Measurements from ENCODE around the gene COL28A1.

Gene COL28A1

DNA sequence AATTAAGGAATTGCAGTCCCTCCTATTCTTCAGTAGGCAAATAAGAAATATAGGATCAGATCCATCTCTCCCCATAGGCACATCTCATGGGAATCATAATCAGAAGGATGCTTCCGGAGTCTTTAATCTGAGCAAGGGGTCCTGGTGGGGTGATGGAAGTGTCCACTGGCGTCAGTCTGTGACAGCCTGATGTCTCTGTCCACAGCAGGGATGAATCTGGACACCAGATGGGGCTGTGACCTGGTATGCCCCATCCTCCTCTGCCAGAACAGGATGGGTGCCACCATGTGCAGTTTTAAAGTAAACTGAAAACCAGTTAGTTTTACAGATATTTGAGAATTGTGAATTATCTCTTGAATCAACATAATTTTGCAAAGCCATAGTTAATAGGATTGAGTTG, 204.7 kb downstream of the COL28A1 start:
- no peak for DNase-seq (ENCODE audit: extremely low read depth, insufficient read length)
- TF ChIP-seq, protein P1, sequence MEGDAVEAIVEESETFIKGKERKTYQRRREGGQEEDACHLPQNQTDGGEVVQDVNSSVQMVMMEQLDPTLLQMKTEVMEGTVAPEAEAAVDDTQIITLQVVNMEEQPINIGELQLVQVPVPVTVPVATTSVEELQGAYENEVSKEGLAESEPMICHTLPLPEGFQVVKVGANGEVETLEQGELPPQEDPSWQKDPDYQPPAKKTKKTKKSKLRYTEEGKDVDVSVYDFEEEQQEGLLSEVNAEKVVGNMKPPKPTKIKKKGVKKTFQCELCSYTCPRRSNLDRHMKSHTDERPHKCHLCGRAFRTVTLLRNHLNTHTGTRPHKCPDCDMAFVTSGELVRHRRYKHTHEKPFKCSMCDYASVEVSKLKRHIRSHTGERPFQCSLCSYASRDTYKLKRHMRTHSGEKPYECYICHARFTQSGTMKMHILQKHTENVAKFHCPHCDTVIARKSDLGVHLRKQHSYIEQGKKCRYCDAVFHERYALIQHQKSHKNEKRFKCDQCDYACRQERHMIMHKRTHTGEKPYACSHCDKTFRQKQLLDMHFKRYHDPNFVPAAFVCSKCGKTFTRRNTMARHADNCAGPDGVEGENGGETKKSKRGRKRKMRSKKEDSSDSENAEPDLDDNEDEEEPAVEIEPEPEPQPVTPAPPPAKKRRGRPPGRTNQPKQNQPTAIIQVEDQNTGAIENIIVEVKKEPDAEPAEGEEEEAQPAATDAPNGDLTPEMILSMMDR (IDR thresholded peaks at IDR 0.05; ENCODE audit: insufficient read depth, low read length, poor library complexity, severe bottlenecking) = peak; percentile 20
- H3K36me3 ChIP-seq (ENCODE audit: control insufficient read depth, insufficient read depth, low read length) = no peaks in the 10 kb centered on the region
- H3K4me3 ChIP-seq (replicated peaks; ENCODE audit: low read depth, low read length) = no peak overlapping the region
- peaks cover 1% of the 10 kb centered on the region; the same call in 1 of the 2 replicates for H3K27me3 ChIP-seq (replicated peaks; ENCODE audit: control insufficient read depth, insufficient read depth, low read length)

DNA sequence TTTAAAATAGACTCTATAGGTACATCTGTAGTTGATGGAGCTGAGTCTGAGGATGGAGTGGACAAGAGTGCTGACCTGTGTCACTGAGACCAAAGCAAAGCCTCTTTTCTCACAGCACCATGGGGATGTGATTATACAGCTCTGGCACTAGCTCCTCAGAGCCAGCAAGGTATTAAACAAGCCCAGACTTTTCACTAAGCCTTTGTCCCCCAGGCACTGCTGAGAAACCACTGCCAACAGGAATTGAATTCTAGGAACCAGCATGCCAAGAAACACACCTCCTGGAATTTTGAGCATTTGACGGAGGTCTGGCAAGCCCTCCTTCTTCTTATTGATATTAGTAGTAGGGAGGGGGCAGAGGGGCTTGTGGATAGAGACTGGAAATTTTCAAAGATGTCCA, 206.3 kb downstream of the COL28A1 start:
- no peak for DNase-seq (ENCODE audit: extremely low read depth, insufficient read length)
- no peak overlapping the region for H3K4me3 ChIP-seq (replicated peaks; ENCODE audit: low read depth, low read length)
- no peaks in the 10 kb centered on the region for H3K36me3 ChIP-seq (ENCODE audit: control insufficient read depth, insufficient read depth, low read length)
- peaks cover 1% of the 10 kb centered on the region; the same call in 1 of the 2 replicates for H3K27me3 ChIP-seq (replicated peaks; ENCODE audit: control insufficient read depth, insufficient read depth, low read length)
- TF ChIP-seq, protein P1 (IDR thresholded peaks at IDR 0.05; ENCODE audit: insufficient read depth, low read length, poor library complexity, severe bottlenecking) = no peak

- TF ChIP-seq, protein P1 (IDR thresholded peaks at IDR 0.05; ENCODE audit: insufficient read depth, low read length, poor library complexity, severe bottlenecking) = no peak
- no peaks in the 10 kb centered on the region for H3K36me3 ChIP-seq (ENCODE audit: control insufficient read depth, insufficient read depth, low read length)
- no peak for DNase-seq (ENCODE audit: extremely low read depth, insufficient read length)
- peaks cover 1% of the 10 kb centered on the region; the same call in 1 of the 2 replicates for H3K27me3 ChIP-seq (replicated peaks; ENCODE audit: control insufficient read depth, insufficient read depth, low read length)
- no peak overlapping the region for H3K4me3 ChIP-seq (replicated peaks; ENCODE audit: low read depth, low read length)
These were observed 208.2 kb downstream of the COL28A1 start for GRCh38 chr7:7327423-7327822.

DNA sequence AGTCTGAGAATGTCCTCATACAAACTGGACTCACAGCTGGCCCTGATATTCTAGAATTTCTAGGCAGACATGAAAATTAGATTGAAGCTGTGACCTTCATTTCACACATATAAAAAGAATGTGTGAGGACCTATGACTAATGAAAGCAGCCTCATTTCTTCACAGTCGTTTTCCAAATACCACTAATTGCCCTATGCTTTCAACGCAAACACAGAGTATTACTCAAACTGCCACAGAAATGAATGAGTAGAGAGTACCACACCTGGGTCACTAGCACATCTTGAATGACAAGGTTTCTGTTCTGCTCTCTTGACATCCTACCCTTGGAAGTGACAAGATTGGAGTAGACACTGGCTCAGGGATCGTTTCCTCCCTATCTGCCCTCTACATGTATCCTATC, 211.0 kb downstream of the COL28A1 start:
- H3K4me3 ChIP-seq (replicated peaks; ENCODE audit: low read depth, low read length) = no peak overlapping the region
- H3K36me3 ChIP-seq (ENCODE audit: control insufficient read depth, insufficient read depth, low read length) = no peaks in the 10 kb centered on the region
- no peaks in the 10 kb centered on the region; the same call in 1 of the 2 replicates for H3K27me3 ChIP-seq (replicated peaks; ENCODE audit: control insufficient read depth, insufficient read depth, low read length)
- TF ChIP-seq, protein P1 (IDR thresholded peaks at IDR 0.05; ENCODE audit: insufficient read depth, low read length, poor library complexity, severe bottlenecking) = no peak
- DNase-seq (ENCODE audit: extremely low read depth, insufficient read length) = no peak

GRCh38 chr7:7323921-7324320, 211.8 kb downstream of the COL28A1 start:
- Histone ChIP-seq H3K4me3 (replicated peaks; ENCODE audit: low read depth, low read length) (no peak overlapping the region), H3K27me3 (replicated peaks; ENCODE audit: control insufficient read depth, insufficient read depth, low read length) (no peaks in the 10 kb centered on the region), H3K36me3 (ENCODE audit: control insufficient read depth, insufficient read depth, low read length) (no peaks in the 10 kb centered on the region)
- DNase-seq (ENCODE audit: extremely low read depth, insufficient read length) = no peak
- TF ChIP-seq, protein P1 (IDR thresholded peaks at IDR 0.05; ENCODE audit: insufficient read depth, low read length, poor library complexity, severe bottlenecking) = no peak

DNA sequence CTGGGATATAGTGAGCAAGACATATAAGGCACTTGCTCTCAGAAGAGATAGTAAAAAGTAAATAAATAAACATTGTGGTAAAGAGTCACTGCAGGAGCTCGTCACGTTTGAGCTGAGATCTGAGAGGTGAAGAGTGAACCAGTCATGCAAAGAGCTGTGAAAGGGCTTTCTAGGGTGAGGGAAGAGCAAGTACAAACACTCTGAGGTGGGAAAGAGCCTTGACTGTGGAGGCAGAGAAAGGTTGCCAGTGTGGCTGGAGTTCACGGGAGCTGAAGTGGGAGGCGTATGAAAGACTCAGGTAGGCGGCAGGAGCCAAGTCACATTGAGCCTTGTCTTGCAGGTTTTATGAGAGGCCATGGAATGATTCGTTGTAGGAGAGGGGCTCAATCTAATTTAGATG, 212.3 kb downstream of the COL28A1 start:
- no peak overlapping the region for H3K4me3 ChIP-seq (replicated peaks; ENCODE audit: low read depth, low read length)
- H3K27me3 ChIP-seq (replicated peaks; ENCODE audit: control insufficient read depth, insufficient read depth, low read length) = no peaks in the 10 kb centered on the region
- TF ChIP-seq, protein P1 (IDR thresholded peaks at IDR 0.05; ENCODE audit: insufficient read depth, low read length, poor library complexity, severe bottlenecking) = no peak
- no peak for DNase-seq (ENCODE audit: extremely low read depth, insufficient read length)
- no peaks in the 10 kb centered on the region for H3K36me3 ChIP-seq (ENCODE audit: control insufficient read depth, insufficient read depth, low read length)

All from GM06990 (cell line).